Prostate gland (tissue), 2 donors: Measurements from ENCODE around the gene LYRM9.

Source experiments
- CTCF ChIP-seq, 4 experiments: fragments of 200-600 bp in 2 of 4; fragments of 450-650 bp in 2 of 4; sonication (generic) in 2 of 4; IDR thresholded peaks; 1 replicate in 3 of 4; 2 replicates in 1 of 4; pipeline ENCODE4 v1.5.1; 2016 to 2019; ENCODE audit warnings: antibody characterized with exemption in 4 of 4, mild to moderate bottlenecking in 2 of 4, moderate library complexity in 2 of 4
- POLR2A ChIP-seq: fragments of 450-650 bp; IDR thresholded peaks from one replicate; pipeline ENCODE4 v1.6.1; 2016; ENCODE audit warnings: antibody characterized with exemption, mild to moderate bottlenecking

GRCh38 chr17:27889711-27890251 is 3.4 kb downstream of the LYRM9 start:
- TF ChIP-seq CTCF (IDR thresholded peaks at IDR 0.05), result no peak
- TF ChIP-seq POLR2A, result no peak
